Retinal pigment epithelial cell (primary cell): Measurements from ENCODE around the gene COL27A1.

Experiments
- DNase-seq: peaks from one replicate; pipeline ENCODE4 v3.0.0-alpha.2; 2010; ENCODE audit warnings: low read depth
- H3K4me3 ChIP-seq: 2 replicates; pipeline ENCODE4 v1.5.1; 2011; ENCODE audit warnings: mild to moderate bottlenecking, low read length, control low read depth, moderate library complexity
- CTCF ChIP-seq: conservative IDR thresholded peaks from 2 replicates; pipeline ENCODE4 v1.5.1; 2011; ENCODE audit warnings: low read depth, low read length, control low read depth, inconsistent platforms

Gene COL27A1

GRCh38 chr9:114231719-114232449 lies 76.5 kb downstream of the COL27A1 start:
- no peak for DNase-seq
- no peak overlapping the region for H3K4me3 ChIP-seq
- TF ChIP-seq CTCF, result no peak

DNA sequence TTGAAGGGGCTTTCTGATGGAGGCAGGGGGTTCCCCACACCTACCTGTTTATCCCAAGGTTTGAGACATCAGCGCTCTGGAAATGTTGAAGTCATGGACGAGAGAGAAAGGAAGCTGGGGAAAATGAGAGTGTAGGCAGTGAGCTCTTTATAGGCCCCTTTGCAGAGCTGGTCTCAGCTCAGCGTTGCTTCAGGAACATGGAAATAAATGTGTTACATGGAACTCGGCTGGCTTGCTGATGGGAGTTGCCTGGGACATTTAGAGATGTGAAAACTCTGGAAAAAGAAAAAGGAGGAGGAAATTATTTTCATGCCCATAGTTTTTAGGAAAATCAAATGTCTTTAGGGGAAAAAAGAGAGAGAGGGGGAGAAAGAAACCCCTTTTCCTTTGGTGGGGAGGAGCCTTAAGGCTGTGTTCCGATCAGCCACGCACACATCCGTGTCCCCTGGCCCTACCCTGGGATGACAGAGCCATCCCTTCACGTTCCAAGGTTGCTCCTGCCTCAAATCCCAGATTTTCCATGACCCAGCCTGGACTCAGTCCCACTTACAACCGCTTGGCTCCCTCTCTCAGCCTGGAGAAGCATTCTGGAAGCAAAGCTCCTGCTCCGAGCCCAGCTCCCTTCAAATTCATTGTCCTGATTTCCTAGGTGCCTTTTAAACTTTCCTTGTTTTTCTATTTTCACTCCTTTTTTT lies 78.3 kb downstream of the COL27A1 start:
- no peak for TF ChIP-seq CTCF
- no peak overlapping the region for H3K4me3 ChIP-seq
- DNase-seq, result no peak

- TF ChIP-seq CTCF, result no peak
- H3K4me3 ChIP-seq, result no peak overlapping the region
- no peak for DNase-seq
These were observed 79.8 kb downstream of the COL27A1 start for GRCh38 chr9:114235033-114235661.

- TF ChIP-seq CTCF, result no peak
- H3K4me3 ChIP-seq, result no peak overlapping the region
- no peak for DNase-seq
These were observed 81.2 kb downstream of the COL27A1 start for GRCh38 chr9:114236391-114237138.

GRCh38 chr9:114237247-114237646 lies 81.9 kb downstream of the COL27A1 start:
- no peak for DNase-seq
- H3K4me3 ChIP-seq, result no peak overlapping the region
- TF ChIP-seq CTCF, result no peak

GRCh38 chr9:114237781-114238180 lies 82.4 kb downstream of the COL27A1 start:
- TF ChIP-seq CTCF, result no peak
- H3K4me3 ChIP-seq, result no peak overlapping the region
- DNase-seq, result no peak
